Activated CD4-positive, alpha-beta T cell treated with anti-CD3 and anti-CD28 coated beads, Interleukin-2, amount 10 ng/mL, durations not matched to agents 24 days and 14 days (primary cell): ENCODE results near the gene S100A13. TPM values are rescaled to one million over a fixed set of nuclear protein-coding genes. Genes with fewer than 3 reads are reported as not detected.
"Not testable (repeated sequence)": the region's sequence is repeated elsewhere in the genome, so short reads cannot be mapped to it uniquely, and the experiment has no call there.

ENCODE experiments used
- DNase-seq: peaks from one replicate; pipeline ENCODE4 v3.0.0; 2022
- H3K27ac Mint-ChIP-seq: one replicate; pipeline ENCODE4 v1.8.0; 2022; ENCODE audit warnings: mild to moderate bottlenecking, mixed read lengths
- H3K27me3 Mint-ChIP-seq: one replicate; pipeline ENCODE4 v1.8.0; 2022; ENCODE audit warnings: mixed read lengths
- H3K36me3 Mint-ChIP-seq: one replicate; pipeline ENCODE4 v1.8.0; 2022; ENCODE audit warnings: low read depth, mild to moderate bottlenecking, mixed read lengths
- H3K4me1 Mint-ChIP-seq: one replicate; pipeline ENCODE4 v1.8.0; 2021; ENCODE audit warnings: mixed read lengths
- H3K4me3 Mint-ChIP-seq: one replicate; pipeline ENCODE4 v1.8.0; 2022; ENCODE audit warnings: mild to moderate bottlenecking, moderate library complexity, mixed read lengths
- H3K9me3 Mint-ChIP-seq: one replicate; pipeline ENCODE4 v1.8.0; 2021; ENCODE audit warnings: mixed read lengths
- intact Hi-C: fragments of 100-400 bp; cut with micrococcal nuclease; formaldehyde crosslinking; loops from one replicate; pipeline ENCODE4 v1.15.1; 2023
- total RNA-seq: library from RNA; stranded (reverse); gene quantifications from 2 replicates; pipeline ENCODE4 v1.2.3, GENCODE V29; 2022

The S100A13 gene
- 3.1 and 3.2 TPM in 2 replicates for total RNA-seq

DNA sequence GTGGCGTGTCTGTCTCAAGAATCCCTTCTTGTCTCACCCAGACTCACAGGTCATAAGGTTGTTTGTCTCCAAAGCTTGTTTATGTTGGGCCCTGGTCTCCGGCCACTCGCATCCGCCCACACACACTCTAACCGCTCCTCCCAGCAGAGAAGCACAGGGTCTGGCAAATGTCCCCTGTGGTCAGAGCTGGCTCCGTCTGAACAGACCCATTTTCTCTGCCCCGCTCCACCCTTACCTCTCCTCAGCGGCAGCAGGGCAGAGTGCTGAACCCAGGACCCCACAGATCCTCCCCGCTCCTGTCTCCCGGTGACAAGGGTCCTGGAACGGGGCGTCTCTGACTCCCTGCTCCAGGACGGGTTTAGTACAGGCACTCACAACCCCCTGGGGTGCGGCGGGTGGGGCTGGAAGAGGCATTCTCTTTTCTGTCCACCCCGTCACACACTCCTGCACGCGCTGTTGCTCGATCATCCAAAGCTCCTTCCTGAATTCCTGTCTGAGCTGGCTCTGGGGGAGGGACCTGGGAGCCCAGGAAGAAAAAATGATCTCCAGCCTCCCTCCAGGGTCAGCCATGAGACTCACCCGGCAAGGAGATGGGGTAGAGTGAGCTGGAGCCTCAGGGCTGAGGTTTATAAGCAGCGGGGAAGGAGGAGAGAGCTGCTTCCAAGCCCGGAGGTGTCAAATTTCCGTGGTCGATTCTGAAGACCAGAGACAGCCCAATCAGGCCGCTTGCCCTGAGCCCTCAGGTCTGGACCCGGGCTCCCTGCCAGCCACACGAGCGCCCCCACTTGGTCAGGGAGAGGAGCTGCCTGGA is at the start of gene S100A13:
S100A13 (minus strand) TSS at position 602 of the 811 bp plus-strand sequence. CDS start 1,033 bp downstream, outside the sequence.
- Mint-ChIP-seq H3K4me1 (peaks cover 11% of the 10 kb centered on the region), H3K36me3 (peaks cover 2% of the 10 kb centered on the region), H3K4me3 (no peak within 1 kb of the TSS), H3K27me3 (no peaks in the 10 kb centered on the region), H3K9me3 (no peaks in the 10 kb centered on the region), H3K27ac (no peak within 1 kb of the TSS)
- intact Hi-C loops: no loop called here
- DNase-seq: no peak

DNA sequence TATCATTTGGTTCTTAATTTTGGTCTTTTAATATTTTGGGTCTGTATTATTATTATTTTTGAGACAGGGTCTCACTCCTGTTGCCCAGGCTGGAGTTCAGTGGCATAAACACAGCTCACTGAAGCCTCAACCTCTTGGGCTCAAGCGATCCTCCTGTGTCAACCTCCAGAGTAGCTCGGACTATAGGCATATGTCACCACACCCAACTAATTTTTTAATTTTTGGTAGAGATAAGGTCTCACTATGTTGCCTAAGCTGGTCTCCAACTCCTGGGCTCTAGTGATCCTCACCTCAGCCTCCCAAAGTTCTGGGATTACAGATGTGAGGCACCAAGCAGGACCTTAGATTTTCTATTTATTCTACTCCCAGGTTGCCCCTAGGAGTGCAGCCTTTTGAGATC is 46.2 kb upstream of the S100A13 start:
- Mint-ChIP-seq H3K4me1 (peaks cover 25% of the 10 kb centered on the region), H3K9me3 (no peaks in the 10 kb centered on the region), H3K4me3 (peak overlapping the region; percentile 57), H3K27me3 (peaks cover 17% of the 10 kb centered on the region), H3K36me3 (peaks cover 19% of the 10 kb centered on the region), H3K27ac (peak overlapping the region; percentile 62)
- no peak for DNase-seq
- intact Hi-C loops: no loop called here

DNA sequence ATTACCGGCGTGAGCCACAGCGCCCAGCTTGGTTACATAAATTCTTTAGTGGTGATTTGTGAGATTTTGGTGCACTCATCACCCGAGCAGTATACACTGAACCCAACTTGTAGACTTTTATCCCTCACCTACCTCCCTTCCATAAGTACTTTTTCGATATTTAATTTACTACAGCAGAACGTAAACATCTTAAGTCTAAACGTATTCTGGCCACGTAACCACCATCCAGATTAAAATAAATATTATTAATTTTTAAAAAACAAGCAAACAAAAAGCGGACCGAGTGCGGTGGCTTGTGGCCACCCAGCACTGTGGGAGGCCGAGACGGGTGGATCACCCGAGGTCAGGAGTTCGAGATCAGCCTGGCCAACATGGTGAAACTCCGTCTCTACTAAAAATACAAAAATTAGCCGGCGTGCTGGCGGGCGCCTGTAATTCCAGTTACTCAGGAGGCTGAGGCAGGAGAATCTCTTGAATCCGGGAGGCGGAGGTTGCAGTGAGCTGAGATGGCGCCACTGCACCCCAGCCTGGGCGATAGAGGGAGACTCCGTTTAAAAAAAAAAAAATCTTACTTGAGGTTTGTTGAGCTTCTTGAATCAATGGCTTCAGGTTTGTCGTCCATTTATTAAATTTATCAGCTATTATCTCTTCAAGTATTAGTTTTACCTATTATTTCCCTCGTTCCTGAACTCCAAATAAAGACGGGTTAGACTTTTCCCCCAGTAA is 44.5 kb upstream of the S100A13 start:
- peak overlapping the region; percentile 85 for H3K27ac Mint-ChIP-seq
- intact Hi-C loops: loop anchor here (1.0 to 2.0 kb wide), 8 partner anchors 13 to 315 kb away; partner anchors contain the start of genes CHTOP, RAB13, S100A5 and SNAPIN
- H3K36me3 Mint-ChIP-seq: peaks cover 36% of the 10 kb centered on the region
- H3K27me3 Mint-ChIP-seq, H3K4me3 Mint-ChIP-seq, H3K9me3 Mint-ChIP-seq: not testable (repeated sequence)
- peaks cover 26% of the 10 kb centered on the region for H3K4me1 Mint-ChIP-seq
- DNase-seq: peak; percentile 85

DNA sequence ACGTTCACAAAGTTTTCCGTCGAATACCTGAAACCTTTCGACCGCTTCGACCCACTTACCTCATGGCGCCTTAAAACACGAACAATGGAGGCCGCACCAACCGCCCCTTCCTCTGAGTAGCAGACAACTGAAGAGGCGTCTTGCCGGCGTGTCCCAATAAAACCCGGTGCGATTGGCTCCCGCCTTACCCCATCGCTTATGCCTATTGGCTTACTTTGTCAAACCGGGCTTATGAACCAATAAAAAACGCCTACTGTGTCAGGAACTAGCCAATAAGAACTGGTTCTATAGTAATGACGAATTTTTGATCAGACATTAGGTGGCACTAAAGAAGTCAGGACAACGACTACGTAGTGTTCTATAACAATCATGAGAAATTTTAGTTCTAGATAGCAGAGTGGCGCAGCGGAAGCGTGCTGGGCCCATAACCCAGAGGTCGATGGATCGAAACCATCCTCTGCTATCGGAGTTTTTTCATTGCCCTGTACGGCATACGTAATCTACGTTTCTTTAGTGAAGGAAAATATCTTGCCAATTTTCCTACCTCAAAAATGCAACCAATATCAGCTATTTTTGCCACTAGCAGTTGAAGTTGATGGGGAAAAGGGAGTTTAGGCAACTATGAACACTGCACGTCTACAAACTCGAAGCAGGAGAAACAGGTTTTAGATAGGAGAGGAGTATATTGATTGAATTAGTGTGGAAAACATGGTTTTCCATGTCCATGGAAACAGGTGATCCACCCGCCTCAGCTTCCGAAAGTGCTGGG is 43.7 kb upstream of the S100A13 start, which contains the start of gene ILF2:
ILF2 (minus strand) TSS at position 135 of the 769 bp plus-strand sequence; CDS start at position 64, 71 bp downstream.
- intact Hi-C loops: loop anchor here (1.0 to 2.0 kb wide), 8 partner anchors 13 to 316 kb away; partner anchors contain the start of genes CHTOP, RAB13, S100A5 and SNAPIN
- no peaks in the 10 kb centered on the region for H3K9me3 Mint-ChIP-seq
- no peaks in the 10 kb centered on the region for H3K27me3 Mint-ChIP-seq
- H3K4me1 Mint-ChIP-seq: peaks cover 26% of the 10 kb centered on the region
- peak; percentile 99 for DNase-seq
- H3K4me3 Mint-ChIP-seq: no peak within 1 kb of the TSS
- peaks cover 44% of the 10 kb centered on the region for H3K36me3 Mint-ChIP-seq
- H3K27ac Mint-ChIP-seq: peak within 1 kb of the TSS; percentile 85

DNA sequence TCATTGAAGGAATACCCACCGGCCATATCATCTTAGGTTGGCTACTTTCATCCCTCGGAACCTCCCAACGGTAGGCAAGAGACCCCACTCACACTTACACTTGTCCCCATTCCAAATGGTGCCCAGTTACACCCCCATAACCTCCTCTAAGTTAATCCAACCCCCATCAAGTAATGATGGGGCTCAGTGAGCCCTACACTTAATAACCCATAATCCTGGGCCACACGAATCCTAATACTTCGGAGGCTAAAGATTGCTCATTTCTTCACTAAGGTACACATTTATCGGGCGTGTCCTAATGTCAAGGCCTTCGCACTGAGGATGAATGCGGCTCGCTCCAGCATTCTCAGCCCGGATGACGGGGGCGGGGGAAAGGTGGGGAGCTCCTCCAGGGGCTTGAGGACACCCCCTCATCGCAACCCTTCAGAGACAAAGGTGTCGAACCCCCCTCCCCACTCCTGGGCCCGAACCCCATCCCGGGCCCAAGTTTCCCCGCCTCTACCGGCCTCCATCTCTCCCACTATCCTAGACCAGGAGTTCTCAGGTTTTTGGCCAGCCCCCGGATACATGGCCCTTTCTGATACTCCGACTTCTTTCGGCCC is 43.1 kb upstream of the S100A13 start:
- no peaks in the 10 kb centered on the region for H3K9me3 Mint-ChIP-seq
- intact Hi-C loops: loop anchor here (2.0 kb wide), 4 partner anchors 56 to 316 kb away; partner anchors contain the start of genes RAB13 and S100A5
- H3K4me3 Mint-ChIP-seq: no peak overlapping the region
- no peak overlapping the region for H3K27ac Mint-ChIP-seq
- peaks cover 50% of the 10 kb centered on the region for H3K36me3 Mint-ChIP-seq
- no peaks in the 10 kb centered on the region for H3K27me3 Mint-ChIP-seq
- DNase-seq: no peak
- peaks cover 27% of the 10 kb centered on the region for H3K4me1 Mint-ChIP-seq

DNA sequence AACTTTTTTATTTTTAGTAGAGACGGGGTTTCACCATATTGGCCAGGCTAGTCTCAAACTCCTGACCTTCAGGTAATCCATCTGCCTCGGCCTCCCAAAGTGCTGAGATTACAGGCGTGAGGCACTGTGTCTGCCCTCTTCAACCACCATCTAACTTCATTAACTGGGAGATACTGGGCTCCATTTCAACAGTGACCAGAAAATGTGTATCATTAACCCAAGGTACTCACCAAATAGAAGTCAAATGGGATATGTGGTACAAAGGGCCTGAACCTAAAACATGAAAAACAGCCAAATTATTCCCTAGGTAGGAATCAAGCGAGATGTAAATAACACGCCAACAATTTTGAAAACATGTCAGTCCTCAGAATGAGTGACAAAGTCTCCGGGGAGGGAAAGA is 42.3 kb upstream of the S100A13 start:
- H3K4me1 Mint-ChIP-seq: peaks cover 28% of the 10 kb centered on the region
- no peaks in the 10 kb centered on the region for H3K9me3 Mint-ChIP-seq
- H3K36me3 Mint-ChIP-seq: peaks cover 58% of the 10 kb centered on the region
- intact Hi-C loops: loop anchor here (2.0 kb wide), 4 partner anchors 57 to 317 kb away; partner anchors contain the start of genes RAB13 and S100A5
- H3K27me3 Mint-ChIP-seq: no peaks in the 10 kb centered on the region
- H3K27ac Mint-ChIP-seq: no peak overlapping the region
- H3K4me3 Mint-ChIP-seq: no peak overlapping the region
- no peak for DNase-seq

DNA sequence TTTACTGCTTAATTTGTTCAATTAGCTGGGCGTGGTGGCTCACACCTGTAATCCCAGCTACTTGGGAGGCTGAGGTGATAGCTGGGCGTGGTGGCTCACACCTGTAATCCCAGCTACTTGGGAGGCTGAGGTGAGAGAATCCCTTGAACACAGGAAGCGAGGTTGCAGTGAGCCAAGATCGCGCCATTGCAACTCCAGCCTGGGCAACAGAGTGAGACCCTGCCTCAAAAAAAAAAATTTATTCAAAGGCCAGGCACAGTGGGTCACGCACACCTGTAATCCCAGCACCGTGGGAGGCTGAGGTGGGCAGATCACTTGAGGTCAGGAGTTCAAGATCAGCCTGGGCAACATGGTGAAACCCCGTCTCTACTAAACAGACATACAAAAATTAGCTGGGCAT is 41.4 kb upstream of the S100A13 start:
- intact Hi-C loops, H3K27me3 Mint-ChIP-seq, DNase-seq, H3K9me3 Mint-ChIP-seq, H3K27ac Mint-ChIP-seq: not testable (repeated sequence)
- peaks cover 28% of the 10 kb centered on the region for H3K4me1 Mint-ChIP-seq
- H3K36me3 Mint-ChIP-seq: peaks cover 66% of the 10 kb centered on the region
- peak overlapping the region; percentile 56 for H3K4me3 Mint-ChIP-seq

DNA sequence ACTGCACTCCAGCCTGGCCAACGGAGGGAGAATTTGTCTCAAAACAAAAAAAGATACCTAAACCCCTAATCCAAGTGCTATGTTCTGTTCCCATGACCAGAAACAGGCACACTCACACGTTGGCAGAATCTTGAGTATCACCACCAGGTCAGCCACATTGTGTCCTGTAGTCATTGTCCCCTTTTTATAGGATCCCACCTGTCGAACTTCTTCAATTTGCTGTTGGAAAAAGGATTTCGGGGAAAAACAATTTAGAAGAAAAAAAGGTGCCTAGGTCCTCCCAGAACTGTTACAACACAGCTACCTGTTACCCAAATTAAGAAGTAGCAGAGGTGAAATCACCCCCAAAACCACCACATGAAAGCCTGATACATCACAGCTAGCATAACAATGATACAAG is 40.1 kb upstream of the S100A13 start:
- intact Hi-C loops: no loop called here
- Mint-ChIP-seq H3K27me3 (no peaks in the 10 kb centered on the region), H3K9me3 (no peaks in the 10 kb centered on the region), H3K4me1 (peaks cover 26% of the 10 kb centered on the region), H3K4me3 (peak overlapping the region; percentile 53), H3K27ac (peak overlapping the region; percentile 56), H3K36me3 (peaks cover 76% of the 10 kb centered on the region)
- no peak for DNase-seq

DNA sequence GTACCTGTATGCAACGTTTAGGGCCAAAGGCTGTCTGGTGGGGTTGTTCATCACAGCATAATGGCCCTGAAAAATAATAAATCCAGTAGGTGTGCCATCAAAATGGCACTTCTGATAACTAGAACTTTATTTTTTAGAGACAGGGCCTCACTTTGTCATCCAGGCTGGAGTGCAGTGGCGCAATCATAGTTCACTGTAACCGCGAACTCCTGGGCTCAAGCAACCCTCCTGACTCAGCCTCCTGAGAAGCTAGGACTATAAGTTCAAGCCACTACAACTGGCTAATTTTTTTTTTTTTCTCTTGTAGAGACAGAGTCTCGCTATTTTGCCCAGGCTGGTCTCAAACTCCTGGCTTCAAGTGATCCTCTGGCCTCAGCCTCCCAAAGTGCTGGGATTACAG is 35.9 kb upstream of the S100A13 start:
- Mint-ChIP-seq H3K4me3 (no peak overlapping the region), H3K27me3 (no peaks in the 10 kb centered on the region), H3K9me3 (no peaks in the 10 kb centered on the region), H3K36me3 (peaks cover 70% of the 10 kb centered on the region), H3K27ac (no peak overlapping the region), H3K4me1 (peaks cover 22% of the 10 kb centered on the region)
- no peak for DNase-seq
- intact Hi-C loops: no loop called here

DNA sequence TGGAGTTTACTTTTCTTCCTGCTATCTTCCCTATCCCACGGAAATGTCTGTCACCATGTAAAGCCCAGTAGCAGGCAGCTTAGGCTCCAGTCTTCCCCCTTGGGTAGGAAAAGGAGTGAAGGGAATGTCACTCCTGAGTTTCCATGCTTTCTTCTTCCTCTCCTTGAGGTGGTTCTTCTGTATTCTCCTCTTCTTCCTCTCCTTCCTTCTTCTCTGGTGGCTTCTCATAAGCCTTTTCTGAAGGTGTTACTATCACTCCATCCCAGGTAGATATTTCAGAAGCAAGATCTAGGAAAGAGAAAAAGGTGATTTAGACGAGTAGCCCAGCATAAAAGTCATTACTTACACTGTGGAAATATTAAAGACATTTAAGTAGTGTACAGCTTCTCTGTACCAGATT is 35.0 kb upstream of the S100A13 start:
- Mint-ChIP-seq H3K9me3 (no peaks in the 10 kb centered on the region), H3K36me3 (peaks cover 61% of the 10 kb centered on the region), H3K27ac (peak overlapping the region; percentile 9), H3K4me3 (no peak overlapping the region), H3K4me1 (peaks cover 15% of the 10 kb centered on the region), H3K27me3 (no peaks in the 10 kb centered on the region)
- intact Hi-C loops: no loop called here
- no peak for DNase-seq

DNA sequence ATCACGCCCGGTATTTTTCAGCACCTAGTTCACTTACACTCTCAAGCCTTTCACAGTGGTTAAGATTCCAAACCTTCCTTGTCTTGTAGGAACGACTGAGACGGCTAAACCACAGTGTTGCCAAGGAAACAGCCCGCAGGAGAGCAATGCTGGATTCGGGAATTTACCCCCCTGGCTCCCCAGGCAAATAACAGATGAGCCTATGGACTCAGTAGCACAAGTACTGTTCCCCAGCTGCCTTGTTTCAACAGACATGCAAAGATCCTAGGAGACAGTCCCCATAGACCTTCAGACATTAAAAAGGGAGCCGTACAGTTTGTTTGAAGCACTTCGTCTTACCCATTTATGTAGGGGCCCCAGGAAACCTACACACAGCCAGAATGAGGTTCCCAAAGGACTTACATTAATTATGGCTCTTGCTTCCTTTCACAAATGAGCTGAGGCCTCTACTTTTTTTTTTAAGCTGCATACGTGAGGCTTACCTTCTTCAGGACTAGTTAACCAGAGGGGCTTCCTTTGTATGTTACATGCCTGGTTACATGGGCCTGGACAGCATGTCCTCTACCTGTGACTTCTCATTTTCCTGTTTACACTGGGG is 33.9 kb upstream of the S100A13 start:
- Mint-ChIP-seq H3K27ac (no peak overlapping the region), H3K4me1 (peaks cover 15% of the 10 kb centered on the region), H3K4me3 (no peak overlapping the region), H3K27me3 (no peaks in the 10 kb centered on the region), H3K36me3 (peaks cover 50% of the 10 kb centered on the region), H3K9me3 (no peaks in the 10 kb centered on the region)
- no peak for DNase-seq
- intact Hi-C loops: no loop called here

DNA sequence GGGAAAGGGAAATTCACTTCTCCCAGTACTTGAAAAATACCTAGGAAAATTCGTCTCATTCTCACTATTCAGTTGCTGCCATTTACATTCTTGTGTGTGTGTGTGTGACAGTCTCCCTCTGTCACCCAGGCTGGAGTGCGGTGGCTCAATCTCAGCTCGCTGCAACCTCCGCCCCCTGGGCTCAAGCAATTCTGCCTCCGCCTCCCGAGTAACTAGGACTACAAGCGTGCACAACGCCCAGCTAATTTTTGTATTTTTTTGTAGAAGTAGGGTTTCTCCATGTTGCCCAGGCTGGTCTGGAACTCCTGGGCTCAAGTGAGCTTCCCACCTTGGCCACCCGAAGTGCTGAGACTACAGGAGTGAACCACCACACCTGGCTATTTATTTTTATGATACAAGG is 32.4 kb upstream of the S100A13 start:
- H3K9me3 Mint-ChIP-seq: no peaks in the 10 kb centered on the region
- intact Hi-C loops: no loop called here

DNA sequence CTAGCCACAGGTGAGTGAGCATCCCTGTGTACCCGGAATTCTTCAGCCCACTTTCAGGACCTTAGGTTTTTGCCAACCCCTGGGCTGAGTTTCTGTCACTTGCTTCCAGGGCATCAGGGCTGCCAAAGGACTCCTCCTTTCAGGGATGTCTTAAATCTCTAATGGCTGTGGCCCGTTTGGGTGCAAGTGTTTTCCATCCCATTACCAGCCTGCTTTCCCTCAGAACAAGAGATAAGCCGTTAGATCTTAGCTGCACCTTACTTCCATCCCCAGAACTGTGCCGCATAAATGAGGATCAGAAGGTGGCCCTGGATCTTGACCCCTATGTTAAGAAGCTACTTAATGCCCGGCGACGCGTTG is 31.9 kb upstream of the S100A13 start:
- no peak for DNase-seq
- H3K36me3 Mint-ChIP-seq: peaks cover 31% of the 10 kb centered on the region
- intact Hi-C loops: no loop called here
- peaks cover 13% of the 10 kb centered on the region for H3K4me1 Mint-ChIP-seq
- H3K9me3 Mint-ChIP-seq: no peaks in the 10 kb centered on the region
- H3K27ac Mint-ChIP-seq: peak overlapping the region; percentile 89
- peak overlapping the region; percentile 98 for H3K4me3 Mint-ChIP-seq
- no peaks in the 10 kb centered on the region for H3K27me3 Mint-ChIP-seq

More for the DNA sequence above, 32.4 kb upstream of the S100A13 start:
- peaks cover 35% of the 10 kb centered on the region for H3K36me3 Mint-ChIP-seq
- H3K4me3 Mint-ChIP-seq: peak overlapping the region; percentile 98
- H3K27ac Mint-ChIP-seq: peak overlapping the region; percentile 42
- H3K4me1 Mint-ChIP-seq: peaks cover 13% of the 10 kb centered on the region
- no peaks in the 10 kb centered on the region for H3K27me3 Mint-ChIP-seq
- DNase-seq: no peak
